GM06990 (cell line): ENCODE data around the gene ZNF619.
"Not testable (repeated sequence)": the region's sequence is repeated elsewhere in the genome, so short reads cannot be mapped to it uniquely, and the experiment has no call there.

ENCODE experiments used
- DNase-seq: peaks from one replicate; pipeline ENCODE4 v3.0.0-alpha.2; 2011; ENCODE audit not compliant: insufficient read length; ENCODE audit errors: extremely low read depth
- H3K27me3 ChIP-seq: replicated peaks from 2 replicates; pipeline ENCODE4 v1.6.0; 2011; ENCODE audit warnings: low read length; ENCODE audit not compliant: control insufficient read depth, insufficient read depth
- H3K36me3 ChIP-seq: 2 replicates; pipeline ENCODE4 v1.5.1; 2011; ENCODE audit warnings: low read length; ENCODE audit not compliant: control insufficient read depth, insufficient read depth
- H3K4me3 ChIP-seq: replicated peaks from 2 replicates; pipeline ENCODE4 v1.5.1; 2011; ENCODE audit warnings: low read depth, mild to moderate bottlenecking, control low read depth, low read length
- CTCF ChIP-seq: IDR thresholded peaks from 2 replicates; pipeline ENCODE4 v1.5.1; 2011; ENCODE audit warnings: low read length, control low read depth, mild to moderate bottlenecking, inconsistent platforms; ENCODE audit not compliant: insufficient read depth, poor library complexity, severe bottlenecking

The ZNF619 gene

GRCh38 chr3:40453933-40454332, 23.0 kb upstream of the ZNF619 start:
- Histone ChIP-seq H3K4me3 (peak overlapping the region; percentile 70), H3K27me3 (no peaks in the 10 kb centered on the region), H3K36me3 (no peaks in the 10 kb centered on the region; the same call in 1 of the 2 replicates)
- DNase-seq: no peak
- TF ChIP-seq CTCF: no peak

- no peaks in the 10 kb centered on the region for H3K27me3 ChIP-seq
- H3K4me3 ChIP-seq: no peak overlapping the region
- TF ChIP-seq CTCF: no peak
- H3K36me3 ChIP-seq: no peaks in the 10 kb centered on the region; the same call in none of the 2 replicates
- no peak for DNase-seq
These were observed 21.6 kb upstream of the ZNF619 start for GRCh38 chr3:40455328-40455727.

- Histone ChIP-seq H3K27me3 (no peaks in the 10 kb centered on the region), H3K4me3 (peak overlapping the region; percentile 94), H3K36me3 (peaks cover 2% of the 10 kb centered on the region)
- peak; percentile 13 for DNase-seq
- no peak for TF ChIP-seq CTCF
These were observed 20.5 kb upstream of the ZNF619 start for GRCh38 chr3:40456279-40456939.

- TF ChIP-seq CTCF: no peak
- DNase-seq: peak; percentile 91
- Histone ChIP-seq H3K4me3 (peak within 1 kb of the TSS; percentile 94), H3K36me3 (peaks cover 2% of the 10 kb centered on the region), H3K27me3 (no peaks in the 10 kb centered on the region)
These were observed 19.7 kb upstream of the ZNF619 start, which contains the start of gene RPL14 for GRCh38 chr3:40456940-40457823. TSS of gene RPL14 (plus strand) at chr3:40457339. CDS start at chr3:40457472, 133 bp downstream.

- Histone ChIP-seq H3K4me3 (peak overlapping the region; percentile 94), H3K27me3 (no peaks in the 10 kb centered on the region), H3K36me3 (peaks cover 6% of the 10 kb centered on the region)
- DNase-seq: no peak
- no peak for TF ChIP-seq CTCF
These were observed 18.4 kb upstream of the ZNF619 start for GRCh38 chr3:40458473-40458872.

GRCh38 chr3:40460481-40460880, 16.4 kb upstream of the ZNF619 start:
- H3K27me3 ChIP-seq, DNase-seq, H3K4me3 ChIP-seq, H3K36me3 ChIP-seq: not testable (repeated sequence)
